ENCODE data around the gene SNAPC2. TPM values are rescaled to one million over a fixed set of nuclear protein-coding genes. Genes with fewer than 3 reads are reported as not detected.
A peak's percentile ranks its signal among the peaks of the same experiment; 100 is the strongest.

SNAPC2 gene
- total and polyA plus RNA-seq, 5 donors = 9.6 to 14.4 (median 11.7) TPM

- no peaks in the 10 kb centered on the region for H3K4me1 ChIP-seq (ENCODE audit: control insufficient read depth, insufficient read depth, low read length)
- H3K9me3 ChIP-seq (ENCODE audit: control insufficient read depth, low read length) = no peaks in the 10 kb centered on the region
- peak; percentile 49 to 79 (median 74) for DNase-seq
- ATAC-seq = peak; percentile 64 to 69
- H3K4me3 ChIP-seq (ENCODE audit: low read length) = no peak overlapping the region
- WGBS = 81% methylated on average over 25 of the region's 25 CpGs
- H3K27me3 ChIP-seq (ENCODE audit: control insufficient read depth, insufficient read depth) = no peaks in the 10 kb centered on the region
- no peak overlapping the region for H3K27ac ChIP-seq (ENCODE audit: low read length)
- intact Hi-C loops (cut with DNase I) = loop anchor here in 1 of 4 donors (10.0 kb wide), 1 partner anchor 191 kb away; no protein-coding TSS in a partner anchor
Observed at GRCh38 chr19:7963566-7963965, 43.4 kb downstream of the SNAPC2 start.

- WGBS = 83% methylated on average over 12 of the region's 12 CpGs
- intact Hi-C loops (cut with DNase I) = loop anchor here in 1 of 4 donors (5.0 to 10.0 kb wide), 2 partner anchors 37 to 189 kb away; no protein-coding TSS in a partner anchor
- Histone ChIP-seq H3K4me1 (ENCODE audit: control insufficient read depth, insufficient read depth, low read length) (no peaks in the 10 kb centered on the region), H3K27ac (ENCODE audit: low read length) (no peak overlapping the region), H3K4me3 (ENCODE audit: low read length) (no peak overlapping the region), H3K27me3 (ENCODE audit: control insufficient read depth, insufficient read depth) (no peaks in the 10 kb centered on the region), H3K9me3 (ENCODE audit: control insufficient read depth, low read length) (no peaks in the 10 kb centered on the region)
- no peak for DNase-seq
- ATAC-seq = no peak
Observed at GRCh38 chr19:7965259-7965841, 45.2 kb downstream of the SNAPC2 start.

GRCh38 chr19:7965921-7966665 is 46.0 kb downstream of the SNAPC2 start:
- 89% methylated on average over 12 of the region's 12 CpGs for WGBS
- peak in 1 of 3 donors; percentile 29 for DNase-seq
- H3K4me1 ChIP-seq (ENCODE audit: control insufficient read depth, insufficient read depth, low read length) = no peaks in the 10 kb centered on the region
- ATAC-seq = no peak
- H3K27ac ChIP-seq (ENCODE audit: low read length) = no peak overlapping the region
- H3K4me3 ChIP-seq (ENCODE audit: low read length) = no peak overlapping the region
- no peaks in the 10 kb centered on the region for H3K9me3 ChIP-seq (ENCODE audit: control insufficient read depth, low read length)
- intact Hi-C loops (cut with DNase I) = loop anchor here in 1 of 4 donors (5.0 to 10.0 kb wide), 2 partner anchors 36 to 189 kb away; no protein-coding TSS in a partner anchor
- no peaks in the 10 kb centered on the region for H3K27me3 ChIP-seq (ENCODE audit: control insufficient read depth, insufficient read depth)

- H3K4me3 ChIP-seq (ENCODE audit: low read length) = no peak overlapping the region
- no peaks in the 10 kb centered on the region for H3K9me3 ChIP-seq (ENCODE audit: control insufficient read depth, low read length)
- intact Hi-C loops (cut with DNase I) = loop anchor here in 1 of 4 donors (5.0 to 10.0 kb wide), 2 partner anchors 34 to 187 kb away; no protein-coding TSS in a partner anchor
- no peak for ATAC-seq
- no peaks in the 10 kb centered on the region for H3K4me1 ChIP-seq (ENCODE audit: control insufficient read depth, insufficient read depth, low read length)
- H3K27ac ChIP-seq (ENCODE audit: low read length) = no peak overlapping the region
- DNase-seq = peak in 1 of 3 donors; percentile 5
- 91% methylated on average over 15 of the region's 15 CpGs for WGBS
- no peaks in the 10 kb centered on the region for H3K27me3 ChIP-seq (ENCODE audit: control insufficient read depth, insufficient read depth)
Observed at GRCh38 chr19:7968008-7968795, 48.1 kb downstream of the SNAPC2 start.

- no peaks in the 10 kb centered on the region for H3K27me3 ChIP-seq (ENCODE audit: control insufficient read depth, insufficient read depth)
- 87% methylated on average over 20 of the region's 20 CpGs for WGBS
- peak in 1 of 3 donors; percentile 21 for DNase-seq
- no peak for ATAC-seq
- no peaks in the 10 kb centered on the region for H3K9me3 ChIP-seq (ENCODE audit: control insufficient read depth, low read length)
- no peaks in the 10 kb centered on the region for H3K4me1 ChIP-seq (ENCODE audit: control insufficient read depth, insufficient read depth, low read length)
- intact Hi-C loops (cut with DNase I) = loop anchor here in 1 of 4 donors (5.0 to 10.0 kb wide), 2 partner anchors 33 to 186 kb away; no protein-coding TSS in a partner anchor
- no peak overlapping the region for H3K4me3 ChIP-seq (ENCODE audit: low read length)
- no peak overlapping the region for H3K27ac ChIP-seq (ENCODE audit: low read length)
Observed at GRCh38 chr19:7968796-7969554, 48.8 kb downstream of the SNAPC2 start.

- WGBS = 89% methylated on average over 11 of the region's 11 CpGs
- no peak for ATAC-seq
- Histone ChIP-seq H3K4me1 (ENCODE audit: control insufficient read depth, insufficient read depth, low read length) (no peaks in the 10 kb centered on the region), H3K4me3 (ENCODE audit: low read length) (no peak overlapping the region), H3K27me3 (ENCODE audit: control insufficient read depth, insufficient read depth) (no peaks in the 10 kb centered on the region), H3K27ac (ENCODE audit: low read length) (no peak overlapping the region), H3K9me3 (ENCODE audit: control insufficient read depth, low read length) (no peaks in the 10 kb centered on the region)
- DNase-seq = peak in 1 of 3 donors; percentile 1
- intact Hi-C loops (cut with DNase I) = loop anchor here in 1 of 4 donors (5.0 to 10.0 kb wide), 2 partner anchors 33 to 185 kb away; no protein-coding TSS in a partner anchor
Observed at GRCh38 chr19:7969555-7969939, 49.4 kb downstream of the SNAPC2 start.

- H3K9me3 ChIP-seq (ENCODE audit: control insufficient read depth, low read length) = no peaks in the 10 kb centered on the region
- ATAC-seq = no peak
- no peak for DNase-seq
- H3K27ac ChIP-seq (ENCODE audit: low read length) = no peak overlapping the region
- H3K4me1 ChIP-seq (ENCODE audit: control insufficient read depth, insufficient read depth, low read length) = no peaks in the 10 kb centered on the region
- intact Hi-C loops (cut with DNase I) = loop anchor here in 2 of 4 donors (5.0 to 10.0 kb wide), 2 partner anchors 36 to 274 kb away; partner anchors contain the start of gene ELAVL1 (in 1 of the 2)
- H3K4me3 ChIP-seq (ENCODE audit: low read length) = no peak overlapping the region
- no peaks in the 10 kb centered on the region for H3K27me3 ChIP-seq (ENCODE audit: control insufficient read depth, insufficient read depth)
- WGBS = 70% methylated on average over 12 of the region's 12 CpGs
Observed at GRCh38 chr19:7970716-7971448, 50.7 kb downstream of the SNAPC2 start.

- no peaks in the 10 kb centered on the region for H3K9me3 ChIP-seq (ENCODE audit: control insufficient read depth, low read length)
- ATAC-seq (peak; percentile 15 to 17), DNase-seq (no peak)
- no peaks in the 10 kb centered on the region for H3K27me3 ChIP-seq (ENCODE audit: control insufficient read depth, insufficient read depth)
- no peak overlapping the region for H3K27ac ChIP-seq (ENCODE audit: low read length)
- intact Hi-C loops (cut with DNase I) = loop anchor here in 2 of 4 donors (5.0 to 10.0 kb wide), 2 partner anchors 35 to 273 kb away; partner anchors contain the start of gene ELAVL1 (in 1 of the 2)
- H3K4me1 ChIP-seq (ENCODE audit: control insufficient read depth, insufficient read depth, low read length) = no peaks in the 10 kb centered on the region
- 68% methylated on average over 35 of the region's 35 CpGs for WGBS
- H3K4me3 ChIP-seq (ENCODE audit: low read length) = no peak overlapping the region
Observed at GRCh38 chr19:7971553-7972520, 51.7 kb downstream of the SNAPC2 start.
